ENCODE measurements around the gene HIVEP1.

GRCh38 chr6:12115492-12115891, 103.4 kb downstream of the HIVEP1 start:
- TF ChIP-seq MAX (IDR thresholded peaks at IDR 0.05; ENCODE audit: low read depth, low read length) = no peak
- TF ChIP-seq CTCF (IDR thresholded peaks at IDR 0.05; ENCODE audit: low read depth, low read length) = no peak

Measured in NB4 (cell line).